Middle frontal gyrus (tissue), 1 donor: Measurements from ENCODE around the gene SH3RF3.

Source experiments
- DNase-seq: peaks from one replicate; pipeline ENCODE4 v3.0.0-alpha.2; 2015; ENCODE audit warnings: low spot score; ENCODE audit errors: extremely low spot score

SH3RF3 gene

GRCh38 chr2:109300582-109300981 is 171.6 kb downstream of the SH3RF3 start:
- no peak for DNase-seq

DNA sequence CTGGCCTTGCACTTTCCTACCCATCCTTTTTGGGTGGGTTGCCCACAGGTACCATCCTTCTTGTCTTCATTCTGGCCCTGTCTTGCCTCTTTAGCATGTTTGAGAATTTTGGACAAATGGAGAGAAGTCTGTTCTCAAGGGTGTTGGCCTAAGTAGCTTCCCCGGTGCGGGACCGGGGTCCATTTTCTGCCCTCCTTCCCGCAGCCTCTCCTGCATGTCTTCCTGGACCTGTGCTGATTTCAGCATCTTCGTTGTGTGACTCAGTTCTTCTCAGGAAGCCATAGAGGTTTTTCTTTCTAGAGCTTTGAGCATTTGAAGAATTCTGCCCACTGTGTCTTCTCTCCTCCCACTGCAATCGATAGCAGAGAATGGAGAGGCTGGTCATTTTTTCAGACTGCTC is 172.7 kb downstream of the SH3RF3 start:
- no peak for DNase-seq

- DNase-seq, result no peak
Measured at GRCh38 chr2:109302319-109302718, 173.3 kb downstream of the SH3RF3 start.

DNA sequence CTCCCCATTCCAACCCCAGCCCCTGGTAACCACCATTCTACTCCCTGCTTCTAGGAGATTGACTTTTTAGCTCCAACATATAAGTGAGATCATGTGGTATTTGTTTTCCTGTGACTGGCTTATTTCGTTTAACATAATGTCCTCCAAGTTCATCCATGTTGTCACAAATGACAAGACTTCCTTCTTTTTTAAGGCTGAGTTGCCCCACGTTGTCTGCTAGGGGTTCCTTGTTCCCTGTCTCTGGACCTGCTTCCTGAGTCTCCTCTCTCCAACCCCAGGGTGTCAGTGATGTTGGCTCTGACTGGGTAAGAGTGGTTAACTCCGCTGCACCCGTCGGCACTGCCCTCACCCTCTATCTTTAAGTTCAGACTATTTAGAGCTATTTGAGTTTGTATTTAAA is 175.2 kb downstream of the SH3RF3 start:
- no peak for DNase-seq

- DNase-seq, result no peak
Measured at GRCh38 chr2:109304731-109305470, 175.9 kb downstream of the SH3RF3 start.

DNA sequence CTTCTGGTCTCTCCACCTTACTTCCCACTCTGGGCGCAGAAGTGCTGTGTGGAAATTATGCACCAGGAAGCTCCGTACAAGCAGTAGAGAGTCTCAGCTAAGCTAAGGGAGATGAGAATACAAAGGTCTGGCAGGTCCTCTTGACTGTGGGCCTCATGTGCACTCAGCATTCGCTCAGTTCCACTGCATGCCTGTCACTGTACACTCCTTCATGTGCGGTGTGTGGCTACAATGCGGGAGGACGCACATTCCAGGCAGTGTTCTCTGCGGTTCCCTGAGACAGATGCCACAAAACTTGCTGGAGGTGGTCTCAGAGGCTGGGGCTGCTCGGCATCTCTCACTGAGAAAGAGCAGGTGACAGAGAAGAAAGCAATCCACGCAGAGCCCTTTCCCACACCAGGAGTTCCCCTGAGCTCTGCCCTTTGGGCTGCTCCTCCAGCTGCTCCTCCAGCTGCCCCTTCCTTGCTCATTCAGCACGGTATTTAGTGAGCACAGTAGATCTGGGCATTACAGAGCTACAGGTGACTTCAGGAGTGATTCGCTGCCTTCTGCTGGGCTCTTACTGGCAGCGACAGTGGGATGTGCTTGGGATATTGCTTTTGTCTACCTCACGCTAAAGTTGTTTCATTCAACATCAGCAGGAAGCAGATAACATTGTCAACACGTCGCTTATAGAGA is 176.6 kb downstream of the SH3RF3 start:
- DNase-seq, result no peak

GRCh38 chr2:109306190-109306589 is 177.2 kb downstream of the SH3RF3 start:
- no peak for DNase-seq

- no peak for DNase-seq
Measured at GRCh38 chr2:109311771-109312170, 182.8 kb downstream of the SH3RF3 start.

DNA sequence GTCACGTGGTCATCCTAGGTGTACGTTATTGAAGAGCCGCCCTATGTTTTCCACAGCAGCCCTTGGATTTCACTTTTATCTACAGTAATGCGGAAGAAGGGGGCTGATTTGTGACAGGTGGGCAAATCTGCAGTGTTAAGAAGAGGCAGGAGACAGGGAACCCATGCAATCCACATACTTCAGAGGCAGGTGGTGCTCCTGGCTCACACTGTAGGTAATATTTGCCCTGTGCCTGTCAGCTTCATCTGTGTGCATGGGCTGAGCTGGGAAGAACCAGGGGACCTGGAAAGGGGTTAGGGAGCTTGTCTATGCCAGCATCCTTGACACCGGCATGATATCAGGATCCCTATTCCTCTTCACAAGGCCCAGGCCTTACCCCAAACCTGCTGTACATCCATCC is 183.9 kb downstream of the SH3RF3 start:
- no peak for DNase-seq

- DNase-seq, result no peak
Measured at GRCh38 chr2:109313343-109313742, 184.3 kb downstream of the SH3RF3 start.

GRCh38 chr2:109316091-109316490 is 187.1 kb downstream of the SH3RF3 start:
- no peak for DNase-seq

DNA sequence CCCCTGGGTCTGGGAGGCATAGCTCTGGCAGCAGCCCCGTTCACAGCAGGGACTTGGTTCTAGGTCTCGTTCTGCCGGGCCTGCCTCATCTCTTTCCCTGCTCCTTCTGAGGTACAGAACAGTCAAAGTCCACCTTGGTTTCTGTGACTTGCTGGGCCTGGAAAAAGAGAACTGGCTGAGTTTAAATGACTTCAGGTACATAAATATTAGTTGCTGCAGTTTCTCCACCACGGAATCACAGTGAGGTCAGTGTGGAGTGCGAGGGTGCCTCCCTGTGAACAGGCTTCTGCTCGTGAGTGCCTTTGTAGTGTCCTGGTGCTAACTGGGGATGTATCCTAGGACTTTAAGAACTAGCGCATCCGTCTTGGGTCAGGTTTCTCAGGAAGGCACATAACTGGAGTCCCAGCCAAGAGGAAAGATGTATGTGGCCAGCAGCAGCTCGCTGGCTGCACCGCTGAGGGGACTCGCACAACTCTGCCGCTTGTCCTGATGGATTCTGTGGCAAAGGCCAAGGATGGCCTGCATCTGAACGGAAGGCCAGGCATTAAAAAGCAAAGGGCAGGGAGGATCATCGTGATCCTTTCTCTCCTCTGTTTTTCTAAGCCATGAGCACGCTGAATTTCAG is 188.6 kb downstream of the SH3RF3 start:
- DNase-seq, result no peak

DNA sequence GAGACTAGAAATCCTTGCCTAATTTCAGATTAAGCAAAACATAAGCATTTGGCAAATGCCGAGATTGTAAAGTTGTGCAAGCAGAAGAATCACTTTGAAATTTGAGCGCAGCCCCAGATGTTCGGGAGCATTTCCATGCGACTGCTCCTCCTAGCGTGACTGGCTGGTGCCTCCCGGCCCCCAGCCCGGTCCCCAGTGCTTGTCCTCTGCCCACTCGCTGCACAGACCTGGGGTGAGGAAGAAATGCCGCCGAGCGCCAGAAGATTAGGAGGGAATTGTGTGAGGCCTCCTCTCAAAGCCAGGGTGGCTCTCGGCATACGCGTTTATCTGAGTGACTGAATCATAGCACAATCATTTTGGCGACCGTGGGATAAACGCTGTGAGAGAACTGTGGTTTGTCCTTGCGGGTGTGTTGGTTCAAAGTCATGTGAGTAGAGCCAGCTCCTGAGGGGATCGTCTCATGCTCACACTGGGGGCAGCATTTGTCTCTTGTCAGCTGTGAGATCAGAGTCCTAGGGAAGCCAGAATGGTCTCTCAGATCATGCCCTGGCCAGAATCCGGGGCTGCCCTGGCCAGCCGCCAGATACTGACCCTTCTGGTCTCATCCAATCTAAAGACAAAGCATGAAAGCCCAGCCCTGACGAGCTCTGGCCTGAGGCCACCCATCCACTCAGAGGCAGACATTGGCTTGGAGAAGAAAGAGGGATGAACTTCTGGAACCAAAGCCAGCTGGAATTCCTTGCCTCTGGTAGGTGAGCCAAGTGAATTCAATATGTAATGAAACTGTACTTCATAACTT is 189.3 kb downstream of the SH3RF3 start:
- no peak for DNase-seq

DNA sequence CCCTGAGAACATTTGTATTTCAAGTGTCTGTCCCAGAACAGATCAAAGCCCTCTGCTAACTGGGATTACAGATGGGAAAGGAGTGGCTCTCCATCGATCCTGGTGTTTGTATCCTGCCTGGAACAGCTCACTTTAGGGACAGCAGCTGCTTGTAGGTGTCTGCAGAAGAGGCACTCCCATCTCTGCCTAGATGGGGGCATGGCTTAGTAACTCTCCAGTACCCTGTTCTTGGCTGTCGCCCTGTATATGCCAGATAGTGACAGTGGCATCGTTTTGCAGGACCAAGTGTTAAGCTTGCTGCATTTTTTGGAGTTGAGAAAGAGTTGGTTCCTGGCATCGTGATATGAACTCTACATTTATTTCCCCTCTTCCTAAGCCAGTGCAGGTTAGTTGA is 189.9 kb downstream of the SH3RF3 start:
- DNase-seq, result no peak

DNA sequence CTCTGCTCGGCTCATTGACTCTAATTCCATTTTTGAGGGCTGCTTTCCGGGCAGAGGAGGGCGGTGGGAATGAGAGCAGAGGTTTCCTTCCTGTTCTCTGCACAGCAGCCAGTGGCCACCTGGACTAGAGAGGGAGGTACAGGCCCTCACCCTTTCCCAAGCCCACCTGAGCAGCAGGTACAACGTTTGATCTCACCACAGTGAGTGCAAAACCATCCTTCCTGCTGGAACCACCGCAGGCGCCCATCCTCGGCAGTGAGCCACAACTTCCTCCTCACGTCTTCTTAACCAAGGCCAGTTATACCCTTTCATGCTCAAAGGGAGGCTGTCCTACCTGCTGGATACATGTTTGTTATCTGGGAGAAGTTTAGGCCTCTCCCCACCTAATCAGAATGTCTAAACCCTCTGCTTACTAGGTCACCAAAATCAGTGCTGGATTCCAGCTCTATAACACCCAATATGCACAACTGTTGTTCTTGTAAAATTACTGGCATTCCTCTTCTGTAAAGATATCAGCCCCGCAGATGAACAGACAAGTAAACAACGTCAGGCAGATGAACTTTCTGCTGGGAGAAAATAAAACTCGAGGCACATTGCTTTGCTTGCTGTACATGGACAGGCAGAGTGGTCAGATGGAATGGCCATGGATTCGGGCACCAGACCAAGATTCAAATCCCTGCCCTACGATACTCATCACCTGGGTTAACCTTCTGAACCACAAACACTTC is 191.4 kb downstream of the SH3RF3 start:
- DNase-seq, result no peak

DNA sequence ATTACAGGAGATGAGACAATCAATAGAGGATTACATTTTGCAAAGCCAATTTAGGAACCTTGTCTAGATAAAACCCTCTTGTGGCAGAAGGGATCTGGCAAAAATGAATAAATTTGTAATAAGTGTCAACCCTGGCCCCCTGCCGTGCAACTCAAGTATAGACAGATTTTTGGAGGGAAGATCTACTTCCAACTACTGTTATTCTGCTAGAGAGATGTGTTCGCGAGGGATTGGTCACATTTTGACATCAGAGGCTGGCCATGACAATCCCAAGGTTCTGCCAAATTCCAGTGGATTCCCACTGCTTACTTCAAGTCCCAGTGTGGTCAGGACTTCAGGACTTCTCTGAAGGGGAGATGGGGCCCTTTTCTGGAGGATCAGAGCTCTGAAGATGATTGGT is 192.6 kb downstream of the SH3RF3 start:
- DNase-seq, result no peak

- no peak for DNase-seq
Measured at GRCh38 chr2:109322111-109322510, 193.1 kb downstream of the SH3RF3 start.

- no peak for DNase-seq
Measured at GRCh38 chr2:109322641-109323040, 193.6 kb downstream of the SH3RF3 start.

DNA sequence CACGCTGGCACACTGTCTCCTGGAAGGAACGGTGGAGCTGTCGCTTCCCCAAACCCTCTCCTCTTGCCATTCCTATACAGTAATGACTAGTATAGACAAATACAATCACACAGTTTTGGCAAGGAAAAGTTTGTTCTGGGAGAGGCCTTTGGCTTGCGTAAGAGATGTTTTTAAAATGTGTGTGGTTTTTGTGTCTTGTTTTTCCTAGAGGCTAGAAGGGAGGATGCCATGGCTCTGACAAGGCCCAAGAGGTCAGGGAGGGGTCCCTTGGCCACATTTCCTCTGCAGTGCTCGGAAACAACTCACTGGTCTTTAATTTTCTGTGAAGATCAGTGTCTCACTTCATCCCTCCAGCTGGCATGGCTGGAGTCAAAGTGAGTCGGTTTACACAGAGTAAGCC is 195.9 kb downstream of the SH3RF3 start:
- no peak for DNase-seq

DNA sequence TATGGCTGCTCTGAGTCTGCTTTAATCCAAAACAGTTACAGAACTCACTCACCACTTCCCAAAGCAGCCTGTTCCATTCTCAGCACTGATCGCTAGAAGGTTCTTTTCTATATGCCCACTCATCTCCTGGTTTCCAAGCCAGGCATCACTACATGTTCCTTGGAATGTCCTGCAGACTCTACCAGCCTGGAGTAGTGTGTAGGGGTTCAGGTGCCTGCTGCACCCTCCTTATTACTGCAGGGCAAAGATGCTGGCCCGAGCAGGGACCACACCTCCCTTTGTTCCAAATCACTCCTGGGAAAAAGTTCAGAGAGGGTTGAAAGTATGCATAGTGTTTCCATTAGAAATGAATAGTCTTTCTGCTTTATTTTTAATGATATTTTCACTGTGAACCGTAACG is 196.6 kb downstream of the SH3RF3 start:
- no peak for DNase-seq

DNA sequence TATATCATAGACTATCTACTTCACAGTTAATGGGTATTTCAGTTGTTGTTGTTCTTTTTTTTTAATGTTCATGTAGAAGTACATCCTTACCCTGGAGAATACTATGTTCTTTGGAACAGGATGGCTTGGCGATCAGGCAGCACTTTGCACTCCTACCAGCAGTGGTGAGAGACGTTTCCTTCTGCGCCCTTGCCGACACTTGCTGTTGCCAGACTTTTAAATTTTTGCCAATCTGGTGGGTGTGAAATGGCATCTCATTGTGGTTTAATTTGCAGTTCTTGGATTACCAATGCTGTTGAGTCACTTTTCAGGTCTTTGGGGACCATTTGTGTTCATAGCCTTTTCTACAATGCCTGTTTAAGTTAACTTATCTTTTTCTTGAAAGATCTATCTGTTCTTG is 197.3 kb downstream of the SH3RF3 start:
- DNase-seq, result no peak
